Hepatocyte (in vitro differentiated cells): ENCODE data around the gene ZEB2.

Experiments used
- EZH2phosphoT487 ChIP-seq: fragments of 200-600 bp; sonication (generic); IDR thresholded peaks from one replicate; pipeline ENCODE4 v1.6.1; 2018; ENCODE audit warnings: antibody characterized with exemption, mild to moderate bottlenecking, low read depth, moderate library complexity; ENCODE audit not compliant: unreplicated experiment, severe bottlenecking
- TF ChIP-seq, protein P1 (sequence below): fragments of 200-600 bp; sonication (generic); IDR thresholded peaks from 2 replicates; pipeline ENCODE4 v1.5.1; 2016; ENCODE audit warnings: antibody characterized with exemption, mild to moderate bottlenecking; ENCODE audit not compliant: poor library complexity

DNA sequence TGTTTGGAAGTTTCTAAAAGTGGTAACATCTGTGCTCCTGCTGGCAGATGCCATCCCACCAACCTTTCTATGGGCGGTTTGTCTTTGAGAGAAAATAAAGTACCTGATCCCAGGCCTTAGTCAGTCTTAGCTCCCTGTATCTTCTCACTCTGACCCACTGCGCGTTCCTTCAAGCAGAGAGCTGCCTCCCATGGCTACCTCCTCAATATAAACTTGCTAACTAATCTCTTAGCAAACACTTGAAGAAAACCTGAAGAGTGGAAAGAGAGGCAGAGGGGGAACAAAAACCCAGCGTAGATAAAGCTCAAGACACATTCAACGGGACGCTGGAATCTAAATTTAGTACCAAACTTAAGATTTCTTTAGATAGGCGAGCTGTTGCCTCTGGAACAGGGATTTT, 17.6 kb downstream of the ZEB2 start:
- TF ChIP-seq, protein P1, sequence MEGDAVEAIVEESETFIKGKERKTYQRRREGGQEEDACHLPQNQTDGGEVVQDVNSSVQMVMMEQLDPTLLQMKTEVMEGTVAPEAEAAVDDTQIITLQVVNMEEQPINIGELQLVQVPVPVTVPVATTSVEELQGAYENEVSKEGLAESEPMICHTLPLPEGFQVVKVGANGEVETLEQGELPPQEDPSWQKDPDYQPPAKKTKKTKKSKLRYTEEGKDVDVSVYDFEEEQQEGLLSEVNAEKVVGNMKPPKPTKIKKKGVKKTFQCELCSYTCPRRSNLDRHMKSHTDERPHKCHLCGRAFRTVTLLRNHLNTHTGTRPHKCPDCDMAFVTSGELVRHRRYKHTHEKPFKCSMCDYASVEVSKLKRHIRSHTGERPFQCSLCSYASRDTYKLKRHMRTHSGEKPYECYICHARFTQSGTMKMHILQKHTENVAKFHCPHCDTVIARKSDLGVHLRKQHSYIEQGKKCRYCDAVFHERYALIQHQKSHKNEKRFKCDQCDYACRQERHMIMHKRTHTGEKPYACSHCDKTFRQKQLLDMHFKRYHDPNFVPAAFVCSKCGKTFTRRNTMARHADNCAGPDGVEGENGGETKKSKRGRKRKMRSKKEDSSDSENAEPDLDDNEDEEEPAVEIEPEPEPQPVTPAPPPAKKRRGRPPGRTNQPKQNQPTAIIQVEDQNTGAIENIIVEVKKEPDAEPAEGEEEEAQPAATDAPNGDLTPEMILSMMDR, result no peak
- no peak for TF ChIP-seq EZH2phosphoT487
